GM19193 (cell line): ENCODE data around the gene MAD2L1.

Source experiments
- POLR2A ChIP-seq: IDR thresholded peaks from 4 replicates; pipeline ENCODE4 v1.6.1; 2011; ENCODE audit not compliant: insufficient read depth, insufficient read length; ENCODE audit errors: extremely low read depth

MAD2L1 gene

GRCh38 chr4:120070196-120070595, 3.5 kb upstream of the MAD2L1 start:
- no peak for TF ChIP-seq POLR2A

- no peak for TF ChIP-seq POLR2A
Observed at GRCh38 chr4:120065974-120066516, 603 bp downstream of the MAD2L1 start.

GRCh38 chr4:120064887-120065286, 1.8 kb downstream of the MAD2L1 start:
- TF ChIP-seq POLR2A: no peak

GRCh38 chr4:120062663-120063195, 3.9 kb downstream of the MAD2L1 start:
- TF ChIP-seq POLR2A: no peak

GRCh38 chr4:120059036-120059435, 7.6 kb downstream of the MAD2L1 start:
- no peak for TF ChIP-seq POLR2A

GRCh38 chr4:120057416-120057815, 9.2 kb downstream of the MAD2L1 start:
- TF ChIP-seq POLR2A: no peak

GRCh38 chr4:120056246-120056645, 10.4 kb downstream of the MAD2L1 start:
- TF ChIP-seq POLR2A: no peak

- no peak for TF ChIP-seq POLR2A
Observed at GRCh38 chr4:120055795-120056194, 10.9 kb downstream of the MAD2L1 start.

GRCh38 chr4:120055162-120055561, 11.5 kb downstream of the MAD2L1 start:
- TF ChIP-seq POLR2A: no peak

- TF ChIP-seq POLR2A: no peak
Observed at GRCh38 chr4:120053911-120054310, 12.7 kb downstream of the MAD2L1 start.

GRCh38 chr4:120052856-120053255, 13.8 kb downstream of the MAD2L1 start:
- no peak for TF ChIP-seq POLR2A

- no peak for TF ChIP-seq POLR2A
Observed at GRCh38 chr4:120051253-120051652, 15.4 kb downstream of the MAD2L1 start.

GRCh38 chr4:120049732-120050494, 16.7 kb downstream of the MAD2L1 start:
- no peak for TF ChIP-seq POLR2A

- no peak for TF ChIP-seq POLR2A
Observed at GRCh38 chr4:120043828-120044227, 22.8 kb downstream of the MAD2L1 start.

- no peak for TF ChIP-seq POLR2A
Observed at GRCh38 chr4:120037411-120037810, 29.2 kb downstream of the MAD2L1 start.

GRCh38 chr4:120034913-120035312, 31.7 kb downstream of the MAD2L1 start:
- no peak for TF ChIP-seq POLR2A
